Measurements from ENCODE around the gene F7. TPM values are rescaled to one million over a fixed set of nuclear protein-coding genes. Genes with fewer than 3 reads are reported as not detected.

F7 gene
- total RNA-seq, 1 donor from 2014 or later: not detected

DNA sequence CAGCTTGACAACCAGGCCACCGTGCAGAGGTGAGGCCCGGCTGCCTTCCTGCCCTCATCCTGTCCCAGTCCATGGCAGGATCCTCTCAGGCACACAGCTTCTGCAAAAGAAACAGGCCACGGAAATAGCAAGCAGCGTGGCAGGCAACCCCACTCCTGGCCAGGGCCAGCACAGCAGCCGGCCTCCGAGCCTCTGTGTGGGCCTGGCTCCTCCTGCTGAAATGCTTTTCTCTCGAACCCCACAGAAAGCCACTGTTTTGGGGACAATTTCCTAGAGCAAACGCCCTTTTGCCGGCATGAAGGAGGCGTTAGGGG, 39.5 kb upstream of the F7 start:
- no peak for DNase-seq
- Mint-ChIP-seq H3K9me3 (ENCODE audit: unreplicated experiment) (peaks cover 4% of the 10 kb centered on the region), H3K27ac (ENCODE audit: unreplicated experiment) (no peak overlapping the region), H3K4me3 (ENCODE audit: unreplicated experiment) (no peak overlapping the region), H3K4me1 (ENCODE audit: low read depth, unreplicated experiment) (peaks cover 10% of the 10 kb centered on the region), H3K27me3 (ENCODE audit: unreplicated experiment) (peaks cover 2% of the 10 kb centered on the region), H3K36me3 (ENCODE audit: unreplicated experiment) (no peaks in the 10 kb centered on the region)
- TF ChIP-seq CTCF (IDR thresholded peaks at IDR 0.05; ENCODE audit: partially characterized antibody, unreplicated experiment): no peak

GRCh38 chr13:113066746-113067145, 38.8 kb upstream of the F7 start:
- Mint-ChIP-seq H3K27me3 (ENCODE audit: unreplicated experiment) (peaks cover 2% of the 10 kb centered on the region), H3K27ac (ENCODE audit: unreplicated experiment) (no peak overlapping the region), H3K36me3 (ENCODE audit: unreplicated experiment) (no peaks in the 10 kb centered on the region), H3K4me1 (ENCODE audit: low read depth, unreplicated experiment) (peaks cover 10% of the 10 kb centered on the region), H3K9me3 (ENCODE audit: unreplicated experiment) (peaks cover 4% of the 10 kb centered on the region), H3K4me3 (ENCODE audit: unreplicated experiment) (no peak overlapping the region)
- no peak for DNase-seq
- no peak for TF ChIP-seq CTCF (IDR thresholded peaks at IDR 0.05; ENCODE audit: partially characterized antibody, unreplicated experiment)

- no peaks in the 10 kb centered on the region for H3K36me3 Mint-ChIP-seq (ENCODE audit: unreplicated experiment)
- peaks cover 2% of the 10 kb centered on the region for H3K27me3 Mint-ChIP-seq (ENCODE audit: unreplicated experiment)
- H3K9me3 Mint-ChIP-seq (ENCODE audit: unreplicated experiment): peaks cover 2% of the 10 kb centered on the region
- H3K27ac Mint-ChIP-seq (ENCODE audit: unreplicated experiment): no peak overlapping the region
- TF ChIP-seq CTCF (IDR thresholded peaks at IDR 0.05; ENCODE audit: partially characterized antibody, unreplicated experiment): no peak
- no peak overlapping the region for H3K4me3 Mint-ChIP-seq (ENCODE audit: unreplicated experiment)
- DNase-seq: no peak
- H3K4me1 Mint-ChIP-seq (ENCODE audit: low read depth, unreplicated experiment): no peaks in the 10 kb centered on the region
Measured at GRCh38 chr13:113069861-113070805, 35.5 kb upstream of the F7 start.

DNA sequence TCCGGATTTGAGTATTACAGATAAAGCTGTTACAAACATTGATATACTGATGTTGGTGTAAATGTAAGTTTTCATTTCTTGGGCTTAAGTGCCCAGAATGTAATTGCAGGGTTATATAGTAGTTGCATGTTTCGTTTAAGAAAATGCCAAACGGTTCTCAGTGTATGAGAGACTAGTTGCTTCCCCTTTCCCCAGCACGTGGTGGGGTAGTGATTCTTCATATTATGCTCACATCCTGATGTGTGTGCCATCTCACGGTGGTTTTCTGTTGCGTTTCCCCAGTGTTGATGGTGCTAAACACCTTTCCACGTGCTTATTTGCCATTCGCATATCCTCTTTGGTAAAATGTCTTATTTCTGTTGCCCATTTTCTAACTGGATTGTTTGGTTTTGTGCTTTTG, 34.7 kb upstream of the F7 start:
- no peaks in the 10 kb centered on the region for H3K4me1 Mint-ChIP-seq (ENCODE audit: low read depth, unreplicated experiment)
- peaks cover 3% of the 10 kb centered on the region for H3K27me3 Mint-ChIP-seq (ENCODE audit: unreplicated experiment)
- TF ChIP-seq CTCF (IDR thresholded peaks at IDR 0.05; ENCODE audit: partially characterized antibody, unreplicated experiment): no peak
- no peak for DNase-seq
- peaks cover 2% of the 10 kb centered on the region for H3K9me3 Mint-ChIP-seq (ENCODE audit: unreplicated experiment)
- peaks cover 2% of the 10 kb centered on the region for H3K36me3 Mint-ChIP-seq (ENCODE audit: unreplicated experiment)
- H3K4me3 Mint-ChIP-seq (ENCODE audit: unreplicated experiment): no peak overlapping the region
- H3K27ac Mint-ChIP-seq (ENCODE audit: unreplicated experiment): peak overlapping the region; percentile 29

DNA sequence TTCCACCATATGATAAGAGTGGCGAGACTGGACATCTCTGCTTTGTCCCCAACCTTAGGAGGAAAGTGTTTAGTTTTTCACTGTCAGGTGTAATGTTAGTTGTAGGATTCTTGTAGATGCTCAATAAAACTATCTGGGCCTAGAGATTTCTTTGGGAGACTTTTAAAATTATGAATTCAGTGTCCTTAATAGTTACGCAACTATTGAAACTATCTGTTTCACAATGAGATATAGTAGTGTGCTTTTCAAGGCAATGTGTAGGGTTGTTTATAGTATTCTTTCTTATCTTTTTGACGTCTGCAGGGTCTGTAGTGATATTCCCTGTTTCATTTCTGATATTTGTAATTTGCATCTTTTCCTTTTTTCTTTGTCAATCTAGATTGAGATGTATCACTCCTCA, 33.2 kb upstream of the F7 start:
- DNase-seq: no peak
- peaks cover 4% of the 10 kb centered on the region for H3K36me3 Mint-ChIP-seq (ENCODE audit: unreplicated experiment)
- H3K9me3 Mint-ChIP-seq (ENCODE audit: unreplicated experiment): no peaks in the 10 kb centered on the region
- H3K4me1 Mint-ChIP-seq (ENCODE audit: low read depth, unreplicated experiment): no peaks in the 10 kb centered on the region
- H3K4me3 Mint-ChIP-seq (ENCODE audit: unreplicated experiment): no peak overlapping the region
- H3K27ac Mint-ChIP-seq (ENCODE audit: unreplicated experiment): no peak overlapping the region
- H3K27me3 Mint-ChIP-seq (ENCODE audit: unreplicated experiment): peaks cover 2% of the 10 kb centered on the region
- no peak for TF ChIP-seq CTCF (IDR thresholded peaks at IDR 0.05; ENCODE audit: partially characterized antibody, unreplicated experiment)
